Activated B cell treated with CpG ODN at 0.5 μM for 24 hours (primary cell): Measurements from ENCODE around the gene EPB41. TPM values are rescaled to one million over a fixed set of nuclear protein-coding genes. Genes with fewer than 3 reads are reported as not detected.
A peak's percentile ranks its signal among the peaks of the same experiment; 100 is the strongest.

Experiments used
- ATAC-seq: fragments of 200-7000 bp; cut with Tn5 transposase; one replicate; pipeline ENCODE4 v1.10.0; 2021; ENCODE audit warnings: low read depth, mild to moderate bottlenecking, moderate library complexity
- CTCF ChIA-PET: fragments of 350-600 bp; sonication (Branson Sonifier 250); formaldehyde crosslinking; loops from one replicate; lab custom pipeline; 2021; ENCODE audit warnings: antibody characterized with exemption; lab: Charles Lee
- POLR2A ChIA-PET: fragments of 350-600 bp; sonication (Branson Sonifier 250); formaldehyde crosslinking; loops from one replicate; lab custom pipeline; 2021; ENCODE audit warnings: antibody characterized with exemption; lab: Charles Lee
- DNase-seq: peaks from one replicate; pipeline ENCODE4 v3.0.0; 2022
- H3K27ac Mint-ChIP-seq: one replicate; pipeline ENCODE4 v1.8.0; 2020; ENCODE audit warnings: mixed read lengths
- H3K27me3 Mint-ChIP-seq: one replicate; pipeline ENCODE4 v1.8.0; 2021; ENCODE audit warnings: mixed read lengths
- H3K36me3 Mint-ChIP-seq: one replicate; pipeline ENCODE4 v1.8.0; 2021; ENCODE audit warnings: low read depth, mixed read lengths
- H3K4me1 Mint-ChIP-seq: one replicate; pipeline ENCODE4 v1.8.0; 2021; ENCODE audit warnings: mixed read lengths
- H3K4me3 Mint-ChIP-seq: one replicate; pipeline ENCODE4 v1.8.0; 2020; ENCODE audit warnings: mild to moderate bottlenecking, mixed read lengths
- H3K9me3 Mint-ChIP-seq: one replicate; pipeline ENCODE4 v1.8.0; 2020; ENCODE audit warnings: mixed read lengths
- CTCF ChIP-seq: fragments of 200-600 bp; IDR thresholded peaks from one replicate; pipeline ENCODE4 v1.8.0; 2022; ENCODE audit warnings: antibody characterized with exemption, mild to moderate bottlenecking
- intact Hi-C: fragments of 100-400 bp; cut with micrococcal nuclease; formaldehyde crosslinking; loops from one replicate; pipeline ENCODE4 v1.15.1; 2024
- total RNA-seq: library from RNA; stranded (reverse); gene quantifications from 2 replicates; pipeline ENCODE4 v1.2.3, GENCODE V29; 2022

Gene EPB41
- total RNA-seq, 1 donor from 2014 or later, result 73.8 TPM

- no peaks in the 10 kb centered on the region for H3K27me3 Mint-ChIP-seq
- CTCF ChIA-PET, result no interaction called here
- DNase-seq, result no peak
- no peak for ATAC-seq
- TF ChIP-seq CTCF, result no peak
- H3K4me1 Mint-ChIP-seq, result peaks cover 61% of the 10 kb centered on the region
- no peak overlapping the region for H3K27ac Mint-ChIP-seq
- peaks cover 2% of the 10 kb centered on the region for H3K36me3 Mint-ChIP-seq
- POLR2A ChIA-PET, result interaction anchor here (0.9 kb wide), 1 partner anchor 9 kb away, joined by 4 read pairs; no protein-coding TSS in a partner anchor
- intact Hi-C loops, result no loop called here
- no peak overlapping the region for H3K4me3 Mint-ChIP-seq
- H3K9me3 Mint-ChIP-seq, result no peaks in the 10 kb centered on the region
These were observed 7.0 kb downstream of the EPB41 start for GRCh38 chr1:28921286-28921869.

GRCh38 chr1:28925350-28925891 lies 11.1 kb downstream of the EPB41 start:
- no peak for ATAC-seq
- DNase-seq, result no peak

GRCh38 chr1:28926629-28927265 lies 12.4 kb downstream of the EPB41 start:
- Mint-ChIP-seq H3K4me1 (peaks cover 70% of the 10 kb centered on the region), H3K4me3 (peak overlapping the region; percentile 74), H3K27me3 (no peaks in the 10 kb centered on the region), H3K27ac (peak overlapping the region; percentile 80), H3K9me3 (no peaks in the 10 kb centered on the region), H3K36me3 (no peaks in the 10 kb centered on the region)
- ChIA-PET CTCF (interaction anchor here (0.5 to 1.2 kb wide), 4 partner anchors 45 to 142 kb away, joined by 3 to 5 read pairs (median 4); no protein-coding TSS in a partner anchor), POLR2A (interaction anchor here (0.6 to 2.0 kb wide), 11 partner anchors 9 to 1817 kb away, joined by 3 to 17 read pairs (median 5); partner anchors contain the start of genes EPB41, RNU11 and SRSF4)
- no peak for DNase-seq
- ATAC-seq, result peak; percentile 83
- no peak for TF ChIP-seq CTCF
- intact Hi-C loops, result loop anchor here (1.0 to 5.0 kb wide), 4 partner anchors 12 to 679 kb away; partner anchors contain the start of gene EPB41

More at GRCh38 chr1:28925350-28925891, 11.1 kb downstream of the EPB41 start:
- TF ChIP-seq CTCF, result no peak
- peak overlapping the region; percentile 37 for H3K27ac Mint-ChIP-seq
- ChIA-PET CTCF (no interaction called here), POLR2A (interaction anchor here (0.6 to 1.7 kb wide), 4 partner anchors 10 to 124 kb away, joined by 3 to 7 read pairs (median 3); partner anchors contain the start of gene EPB41)
- H3K36me3 Mint-ChIP-seq, result no peaks in the 10 kb centered on the region
- H3K4me3 Mint-ChIP-seq, result no peak overlapping the region
- H3K9me3 Mint-ChIP-seq, result no peaks in the 10 kb centered on the region
- no peaks in the 10 kb centered on the region for H3K27me3 Mint-ChIP-seq
- intact Hi-C loops, result loop anchor here (5.0 kb wide), 2 partner anchors 62 to 678 kb away; no protein-coding TSS in a partner anchor
- H3K4me1 Mint-ChIP-seq, result peaks cover 68% of the 10 kb centered on the region

DNA sequence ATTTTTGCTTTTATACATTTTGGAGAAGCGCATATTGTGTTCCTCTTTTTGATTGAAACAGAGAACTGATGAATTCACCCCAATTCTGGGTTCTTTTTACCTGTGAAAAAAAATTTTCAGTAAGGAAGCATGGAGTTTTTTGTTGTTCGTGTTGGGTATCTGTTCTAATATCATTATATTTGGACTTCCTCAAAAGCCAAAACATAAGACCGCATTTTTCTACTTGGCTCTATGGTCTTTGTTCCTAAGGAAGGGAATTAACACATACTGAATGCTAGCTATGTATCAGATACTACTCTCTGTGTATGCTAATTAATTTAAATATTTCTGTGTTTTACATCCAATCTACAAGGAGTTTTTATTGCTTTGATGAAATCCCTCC lies 12.9 kb downstream of the EPB41 start:
- DNase-seq, result no peak
- TF ChIP-seq CTCF, result no peak
- ChIA-PET POLR2A (interaction anchor here (0.6 to 2.0 kb wide), 12 partner anchors 9 to 1817 kb away, joined by 3 to 17 read pairs (median 5); partner anchors contain the start of genes EPB41, RNU11 and SRSF4), CTCF (interaction anchor here (0.5 to 1.2 kb wide), 4 partner anchors 45 to 143 kb away, joined by 3 to 5 read pairs (median 4); no protein-coding TSS in a partner anchor)
- Mint-ChIP-seq H3K36me3 (no peaks in the 10 kb centered on the region), H3K9me3 (no peaks in the 10 kb centered on the region), H3K4me1 (peaks cover 70% of the 10 kb centered on the region), H3K27ac (peak overlapping the region; percentile 80), H3K4me3 (peak overlapping the region; percentile 74), H3K27me3 (no peaks in the 10 kb centered on the region)
- peak; percentile 20 for ATAC-seq
- intact Hi-C loops, result loop anchor here (1.0 to 5.0 kb wide), 4 partner anchors 13 to 680 kb away; partner anchors contain the start of gene EPB41
